Neuronal stem cell (in vitro differentiated cells): ENCODE measurements around the gene ACOT11.

Source experiments
- DNase-seq: peaks from one replicate; pipeline ENCODE4 v3.0.0-alpha.2; 2013; ENCODE audit warnings: low spot score
- H2AFZ ChIP-seq: one replicate; pipeline ENCODE4 v1.6.1; 2013; ENCODE audit warnings: mild to moderate bottlenecking, low read length, inconsistent platforms
- H2AK5ac ChIP-seq: 2 replicates; pipeline ENCODE4 v1.6.1; 2013; ENCODE audit warnings: low read depth, mild to moderate bottlenecking, inconsistent platforms, low read length, moderate library complexity, mixed read lengths
- H2BK120ac ChIP-seq: 2 replicates; pipeline ENCODE4 v1.6.1; 2013; ENCODE audit warnings: low read depth, mild to moderate bottlenecking, inconsistent platforms, low read length, moderate library complexity, mixed read lengths
- H2BK12ac ChIP-seq: one replicate; pipeline ENCODE4 v1.6.1; 2013; ENCODE audit warnings: low read length, inconsistent platforms
- H2BK15ac ChIP-seq: 2 replicates; pipeline ENCODE4 v1.6.1; 2013; ENCODE audit warnings: mild to moderate bottlenecking, low read length, inconsistent platforms, mixed read lengths
- H2BK5ac ChIP-seq: one replicate; pipeline ENCODE4 v1.6.1; 2013; ENCODE audit warnings: inconsistent platforms, mild to moderate bottlenecking, low read length, moderate library complexity
- H3K14ac ChIP-seq: one replicate; pipeline ENCODE4 v1.6.1; 2013; ENCODE audit warnings: low read length, inconsistent platforms
- H3K18ac ChIP-seq: 2 replicates; pipeline ENCODE4 v1.6.1; 2013; ENCODE audit warnings: low read length, inconsistent platforms
- H3K23ac ChIP-seq: 2 replicates; pipeline ENCODE4 v1.6.1; 2013; ENCODE audit warnings: low read depth, mild to moderate bottlenecking, mixed read lengths, low read length, inconsistent platforms; ENCODE audit not compliant: poor library complexity
- H3K27ac ChIP-seq: replicated peaks from 3 replicates; pipeline ENCODE4 v1.5.1; 2013; ENCODE audit warnings: low read length, inconsistent platforms
- H3K27me3 ChIP-seq, 3 experiments: 2 replicates each; pipeline ENCODE4 v1.6.1; 2013; ENCODE audit warnings: low read length in 3 of 3, mild to moderate bottlenecking in 2 of 3, inconsistent platforms in 1 of 3, low read depth in 1 of 3, mixed read lengths in 1 of 3, moderate library complexity in 1 of 3; ENCODE audit not compliant: control insufficient read depth in 3 of 3, insufficient read depth in 3 of 3
- H3K36me3 ChIP-seq, 2 donors: replicated peaks in 1 of 2; 2 replicates each; pipeline ENCODE4 v1.6.1; 2013; ENCODE audit warnings: low read length in 2 of 2; ENCODE audit not compliant: control insufficient read depth in 2 of 2, insufficient read depth in 2 of 2
- H3K4ac ChIP-seq: 2 replicates; pipeline ENCODE4 v1.6.1; 2013; ENCODE audit warnings: inconsistent platforms, mild to moderate bottlenecking, low read length, moderate library complexity
- H3K4me1 ChIP-seq, 2 donors: 1 replicate in 1 of 2; 2 replicates in 1 of 2; pipeline ENCODE4 v1.6.1; 2013; ENCODE audit warnings: low read length in 2 of 2, low read depth in 1 of 2; ENCODE audit not compliant: control insufficient read depth in 2 of 2, insufficient read depth in 1 of 2
- H3K4me2 ChIP-seq: one replicate; pipeline ENCODE4 v1.6.1; 2013; ENCODE audit warnings: mild to moderate bottlenecking, low read length, inconsistent platforms; ENCODE audit not compliant: insufficient read depth, poor library complexity, severe bottlenecking
- H3K4me3 ChIP-seq, 2 donors: 2 replicates each; pipeline ENCODE4 v1.5.1; 2013; ENCODE audit warnings: low read length in 2 of 2, mild to moderate bottlenecking in 2 of 2, inconsistent platforms in 1 of 2, moderate library complexity in 1 of 2
- H3K79me1 ChIP-seq: one replicate; pipeline ENCODE4 v1.6.1; 2013; ENCODE audit warnings: low read depth, mild to moderate bottlenecking, inconsistent platforms, low read length, moderate library complexity
- H3K9ac ChIP-seq: one replicate; pipeline ENCODE4 v1.6.1; 2013; ENCODE audit warnings: mild to moderate bottlenecking, low read depth, low read length, inconsistent platforms; ENCODE audit not compliant: poor library complexity
- H3K9me3 ChIP-seq, 2 donors: replicated peaks in 1 of 2; 2 replicates each; pipeline versions ENCODE3 to v1.6.1; 2013; ENCODE audit warnings: low read length in 2 of 2, mild to moderate bottlenecking in 2 of 2, inconsistent platforms in 1 of 2, low read depth in 1 of 2, mixed read lengths in 1 of 2, moderate library complexity in 1 of 2; ENCODE audit not compliant: control insufficient read depth in 2 of 2, insufficient read depth in 1 of 2
- H4K8ac ChIP-seq: one replicate; pipeline ENCODE4 v1.6.1; 2013; ENCODE audit warnings: low read depth, mild to moderate bottlenecking, inconsistent platforms, low read length, moderate library complexity
- H4K91ac ChIP-seq: one replicate; pipeline ENCODE4 v1.6.1; 2013; ENCODE audit warnings: low read length, low read depth, mild to moderate bottlenecking, inconsistent platforms; ENCODE audit not compliant: poor library complexity
- WGBS, 2 donors: extraction: QIAGEN DNeasy Blood & Tissue Kit; methylation state at CpG; one replicate each; pipeline ENCODE4 v1.1.7; 2013; ENCODE audit warnings: missing lambda C conversion rate in 2 of 2, mixed read lengths in 1 of 2; ENCODE audit not compliant: insufficient read length in 2 of 2, insufficient replicate concordance in 1 of 2; ENCODE audit errors: extremely low coverage in 2 of 2; 5-methylcytosine and 5-hydroxymethylcytosine counted together

The ACOT11 gene

GRCh38 chr1:54557671-54558355, 9.8 kb downstream of the ACOT11 start:
- no peak overlapping the region for H2BK12ac ChIP-seq
- H2AFZ ChIP-seq, result no peak overlapping the region
- no peaks in the 10 kb centered on the region for H3K36me3 ChIP-seq
- no peak overlapping the region for H2BK5ac ChIP-seq
- no peak for DNase-seq
- no peak overlapping the region for H3K18ac ChIP-seq
- H3K4me2 ChIP-seq, result no peak overlapping the region
- H3K23ac ChIP-seq, result no peak overlapping the region
- no peak overlapping the region for H4K91ac ChIP-seq
- H3K14ac ChIP-seq, result no peak overlapping the region
- no peak overlapping the region for H3K4ac ChIP-seq
- H2BK120ac ChIP-seq, result no peak overlapping the region
- peaks cover 0 to 6% of the 10 kb centered on the region in 2 donors for H3K4me1 ChIP-seq
- H2BK15ac ChIP-seq, result no peak overlapping the region
- no peaks in the 10 kb centered on the region for H3K79me1 ChIP-seq
- no peak overlapping the region for H4K8ac ChIP-seq
- H3K27me3 ChIP-seq, result no peaks in the 10 kb centered on the region
- H3K9me3 ChIP-seq, result peaks cover 0 to 2% of the 10 kb centered on the region in 2 donors
- no peak overlapping the region for H3K9ac ChIP-seq
- no peak overlapping the region for H3K27ac ChIP-seq
- no CpG with 5 or more reads among the region's 5 CpGs for WGBS, 2 donors
- no peak overlapping the region for H2AK5ac ChIP-seq
- H3K4me3 ChIP-seq, result no peak overlapping the region

GRCh38 chr1:54558434-54559030, 10.5 kb downstream of the ACOT11 start:
- Histone ChIP-seq H2BK5ac (no peak overlapping the region), H3K27me3 (no peaks in the 10 kb centered on the region), H3K14ac (no peak overlapping the region), H4K91ac (peak overlapping the region; percentile 28), H3K4ac (no peak overlapping the region), H3K9ac (no peak overlapping the region), H4K8ac (no peak overlapping the region), H3K4me2 (no peak overlapping the region), H2BK12ac (no peak overlapping the region), H3K4me1 (peaks cover 0 to 6% of the 10 kb centered on the region in 2 donors), H2AK5ac (no peak overlapping the region), H3K79me1 (no peaks in the 10 kb centered on the region), H3K23ac (no peak overlapping the region), H3K18ac (no peak overlapping the region), H3K27ac (no peak overlapping the region), H3K4me3 (no peak overlapping the region), H2BK15ac (no peak overlapping the region), H3K36me3 (no peaks in the 10 kb centered on the region), H3K9me3 (peaks cover 0 to 2% of the 10 kb centered on the region in 2 donors), H2BK120ac (no peak overlapping the region), H2AFZ (no peak overlapping the region)
- DNase-seq, result no peak
- WGBS, 2 donors, result no CpG with 5 or more reads among the region's 7 CpGs

GRCh38 chr1:54559111-54559548, 11.1 kb downstream of the ACOT11 start:
- peaks cover 0 to 2% of the 10 kb centered on the region in 2 donors for H3K9me3 ChIP-seq
- H3K4ac ChIP-seq, result peak overlapping the region; percentile 24
- H3K14ac ChIP-seq, result no peak overlapping the region
- no peak overlapping the region for H2BK5ac ChIP-seq
- no peak overlapping the region for H3K23ac ChIP-seq
- peak overlapping the region; percentile 28 for H4K91ac ChIP-seq
- no peaks in the 10 kb centered on the region for H3K79me1 ChIP-seq
- no peak overlapping the region for H3K27ac ChIP-seq
- no peak overlapping the region for H3K4me2 ChIP-seq
- H3K4me1 ChIP-seq, result peaks cover 0 to 6% of the 10 kb centered on the region in 2 donors
- whole genome bisulfite sequencing, 2 donors, result no CpG with 5 or more reads among the region's 9 CpGs
- H3K27me3 ChIP-seq, result no peaks in the 10 kb centered on the region
- no peak for DNase-seq
- H3K4me3 ChIP-seq, result no peak overlapping the region
- no peak overlapping the region for H2AFZ ChIP-seq
- H3K36me3 ChIP-seq, result no peaks in the 10 kb centered on the region
- H3K9ac ChIP-seq, result no peak overlapping the region
- H2AK5ac ChIP-seq, result no peak overlapping the region
- H2BK12ac ChIP-seq, result no peak overlapping the region
- no peak overlapping the region for H4K8ac ChIP-seq
- no peak overlapping the region for H2BK15ac ChIP-seq
- no peak overlapping the region for H2BK120ac ChIP-seq
- H3K18ac ChIP-seq, result no peak overlapping the region

GRCh38 chr1:54559771-54560231, 11.8 kb downstream of the ACOT11 start:
- DNase-seq, result no peak
- no peak overlapping the region for H4K8ac ChIP-seq
- no peak overlapping the region for H4K91ac ChIP-seq
- H2BK12ac ChIP-seq, result peak overlapping the region; percentile 14
- peak overlapping the region; percentile 59 for H2BK5ac ChIP-seq
- peak overlapping the region; percentile 23 for H3K23ac ChIP-seq
- peak overlapping the region; percentile 90 for H2AK5ac ChIP-seq
- H2BK120ac ChIP-seq, result no peak overlapping the region
- H3K14ac ChIP-seq, result no peak overlapping the region
- H3K4me2 ChIP-seq, result no peak overlapping the region
- H3K27me3 ChIP-seq, result no peaks in the 10 kb centered on the region
- peak overlapping the region; percentile 54 for H3K18ac ChIP-seq
- H3K27ac ChIP-seq, result no peak overlapping the region
- WGBS, 2 donors, result no CpG with 5 or more reads among the region's 3 CpGs
- H3K9ac ChIP-seq, result peak overlapping the region; percentile 81
- peaks cover 0 to 2% of the 10 kb centered on the region in 2 donors for H3K9me3 ChIP-seq
- no peak overlapping the region for H3K4me3 ChIP-seq
- H3K4me1 ChIP-seq, result peaks cover 0 to 6% of the 10 kb centered on the region in 2 donors
- no peaks in the 10 kb centered on the region for H3K79me1 ChIP-seq
- peak overlapping the region; percentile 69 for H2BK15ac ChIP-seq
- no peaks in the 10 kb centered on the region for H3K36me3 ChIP-seq
- peak overlapping the region; percentile 56 for H3K4ac ChIP-seq
- H2AFZ ChIP-seq, result no peak overlapping the region
